ENCODE measurements around the gene BCAP29. TPM values are rescaled to one million over a fixed set of nuclear protein-coding genes. Genes with fewer than 3 reads are reported as not detected.

Gene BCAP29
- total RNA-seq, 1 donor from 2014 or later, result 12.0 TPM

GRCh38 chr7:107581387-107582013 lies 1.5 kb downstream of the BCAP29 start:
- H3K4me3 ChIP-seq (ENCODE audit: low read length in 3 of 3), result peak overlapping the region; percentile 42 to 83 (median 47)
- H3K36me3 ChIP-seq (ENCODE audit: control insufficient read depth in 3 of 3, insufficient read depth in 3 of 3, low read length in 3 of 3), result peaks cover 3 to 14% (median 10%) of the 10 kb centered on the region in 3 donors
- H3K9me3 ChIP-seq (ENCODE audit: control insufficient read depth in 3 of 3, low read length in 3 of 3), result no peaks in the 10 kb centered on the region
- peak overlapping the region; percentile 89 to 94 (median 94) for H3K9ac ChIP-seq (ENCODE audit: low read depth in 1 of 3, low read length in 3 of 3)
- H3K27me3 ChIP-seq (ENCODE audit: control insufficient read depth in 3 of 3, insufficient read depth in 3 of 3, low read length in 3 of 3), result no peaks in the 10 kb centered on the region
- H3K4me1 ChIP-seq (ENCODE audit: control insufficient read depth in 3 of 3, insufficient read depth in 3 of 3, low read length in 3 of 3), result peaks cover 6 to 11% (median 6%) of the 10 kb centered on the region in 3 donors
- H3K27ac ChIP-seq (ENCODE audit: low read depth, low read length), result peak overlapping the region; percentile 92

GRCh38 chr7:107582875-107583274 lies 2.8 kb downstream of the BCAP29 start:
- Histone ChIP-seq H3K27me3 (ENCODE audit: control insufficient read depth in 3 of 3, insufficient read depth in 3 of 3, low read length in 3 of 3) (no peaks in the 10 kb centered on the region), H3K36me3 (ENCODE audit: control insufficient read depth in 3 of 3, insufficient read depth in 3 of 3, low read length in 3 of 3) (peaks cover 3 to 10% (median 10%) of the 10 kb centered on the region in 3 donors), H3K4me3 (ENCODE audit: low read length in 3 of 3) (no peak overlapping the region), H3K27ac (ENCODE audit: low read depth, low read length) (no peak overlapping the region), H3K4me1 (ENCODE audit: control insufficient read depth in 3 of 3, insufficient read depth in 3 of 3, low read length in 3 of 3) (peaks cover 6 to 11% (median 6%) of the 10 kb centered on the region in 3 donors), H3K9me3 (ENCODE audit: control insufficient read depth in 3 of 3, low read length in 3 of 3) (no peaks in the 10 kb centered on the region), H3K9ac (ENCODE audit: low read depth in 1 of 3, low read length in 3 of 3) (no peak overlapping the region)

- Histone ChIP-seq H3K27ac (ENCODE audit: low read depth, low read length) (no peak overlapping the region), H3K4me1 (ENCODE audit: control insufficient read depth in 3 of 3, insufficient read depth in 3 of 3, low read length in 3 of 3) (peaks cover 6 to 11% (median 6%) of the 10 kb centered on the region in 3 donors), H3K9ac (ENCODE audit: low read depth in 1 of 3, low read length in 3 of 3) (no peak overlapping the region), H3K9me3 (ENCODE audit: control insufficient read depth in 3 of 3, low read length in 3 of 3) (no peaks in the 10 kb centered on the region), H3K27me3 (ENCODE audit: control insufficient read depth in 3 of 3, insufficient read depth in 3 of 3, low read length in 3 of 3) (no peaks in the 10 kb centered on the region), H3K4me3 (ENCODE audit: low read length in 3 of 3) (no peak overlapping the region), H3K36me3 (ENCODE audit: control insufficient read depth in 3 of 3, insufficient read depth in 3 of 3, low read length in 3 of 3) (peaks cover 3 to 12% (median 10%) of the 10 kb centered on the region in 3 donors)
Measured at GRCh38 chr7:107584716-107585115, 4.7 kb downstream of the BCAP29 start.

- H3K4me1 ChIP-seq (ENCODE audit: control insufficient read depth in 3 of 3, insufficient read depth in 3 of 3, low read length in 3 of 3), result no peaks in the 10 kb centered on the region
- H3K4me3 ChIP-seq (ENCODE audit: low read length in 3 of 3), result no peak overlapping the region
- no peaks in the 10 kb centered on the region for H3K27me3 ChIP-seq (ENCODE audit: control insufficient read depth in 3 of 3, insufficient read depth in 3 of 3, low read length in 3 of 3)
- no peak overlapping the region for H3K9ac ChIP-seq (ENCODE audit: low read depth in 1 of 3, low read length in 3 of 3)
- H3K36me3 ChIP-seq (ENCODE audit: control insufficient read depth in 3 of 3, insufficient read depth in 3 of 3, low read length in 3 of 3), result peaks cover 3 to 12% (median 10%) of the 10 kb centered on the region in 3 donors
- H3K9me3 ChIP-seq (ENCODE audit: control insufficient read depth in 3 of 3, low read length in 3 of 3), result no peaks in the 10 kb centered on the region
- H3K27ac ChIP-seq (ENCODE audit: low read depth, low read length), result no peak overlapping the region
Measured at GRCh38 chr7:107588529-107589130, 8.6 kb downstream of the BCAP29 start.

- Histone ChIP-seq H3K27ac (ENCODE audit: low read depth, low read length) (no peak overlapping the region), H3K27me3 (ENCODE audit: control insufficient read depth in 3 of 3, insufficient read depth in 3 of 3, low read length in 3 of 3) (no peaks in the 10 kb centered on the region), H3K4me3 (ENCODE audit: low read length in 3 of 3) (no peak overlapping the region), H3K9ac (ENCODE audit: low read depth in 1 of 3, low read length in 3 of 3) (no peak overlapping the region), H3K36me3 (ENCODE audit: control insufficient read depth in 3 of 3, insufficient read depth in 3 of 3, low read length in 3 of 3) (peaks cover 2 to 13% (median 9%) of the 10 kb centered on the region in 3 donors), H3K4me1 (ENCODE audit: control insufficient read depth in 3 of 3, insufficient read depth in 3 of 3, low read length in 3 of 3) (peaks cover 3 to 5% (median 3%) of the 10 kb centered on the region in 3 donors), H3K9me3 (ENCODE audit: control insufficient read depth in 3 of 3, low read length in 3 of 3) (no peaks in the 10 kb centered on the region)
Measured at GRCh38 chr7:107591421-107591820, 11.4 kb downstream of the BCAP29 start.

- Histone ChIP-seq H3K9ac (ENCODE audit: low read depth in 1 of 3, low read length in 3 of 3) (no peak overlapping the region), H3K4me3 (ENCODE audit: low read length in 3 of 3) (no peak overlapping the region), H3K27me3 (ENCODE audit: control insufficient read depth in 3 of 3, insufficient read depth in 3 of 3, low read length in 3 of 3) (no peaks in the 10 kb centered on the region), H3K36me3 (ENCODE audit: control insufficient read depth in 3 of 3, insufficient read depth in 3 of 3, low read length in 3 of 3) (peaks cover 2 to 13% (median 9%) of the 10 kb centered on the region in 3 donors), H3K27ac (ENCODE audit: low read depth, low read length) (no peak overlapping the region), H3K9me3 (ENCODE audit: control insufficient read depth in 3 of 3, low read length in 3 of 3) (no peaks in the 10 kb centered on the region), H3K4me1 (ENCODE audit: control insufficient read depth in 3 of 3, insufficient read depth in 3 of 3, low read length in 3 of 3) (peaks cover 8 to 9% (median 8%) of the 10 kb centered on the region in 3 donors)
Measured at GRCh38 chr7:107592361-107593024, 12.4 kb downstream of the BCAP29 start.

- H3K9ac ChIP-seq (ENCODE audit: low read depth in 1 of 3, low read length in 3 of 3), result no peak overlapping the region
- peaks cover 2 to 13% (median 9%) of the 10 kb centered on the region in 3 donors for H3K36me3 ChIP-seq (ENCODE audit: control insufficient read depth in 3 of 3, insufficient read depth in 3 of 3, low read length in 3 of 3)
- no peak overlapping the region for H3K27ac ChIP-seq (ENCODE audit: low read depth, low read length)
Measured at GRCh38 chr7:107593025-107593410, 13.0 kb downstream of the BCAP29 start.

GRCh38 chr7:107594961-107595737 lies 15.1 kb downstream of the BCAP29 start:
- H3K4me1 ChIP-seq (ENCODE audit: control insufficient read depth in 3 of 3, insufficient read depth in 3 of 3, low read length in 3 of 3), result peaks cover 8 to 9% (median 8%) of the 10 kb centered on the region in 3 donors
- H3K4me3 ChIP-seq (ENCODE audit: low read length in 3 of 3), result no peak overlapping the region
- no peaks in the 10 kb centered on the region for H3K9me3 ChIP-seq (ENCODE audit: control insufficient read depth in 3 of 3, low read length in 3 of 3)
- no peak overlapping the region for H3K9ac ChIP-seq (ENCODE audit: low read depth in 1 of 3, low read length in 3 of 3)
- peak overlapping the region; percentile 16 for H3K27ac ChIP-seq (ENCODE audit: low read depth, low read length)
- no peaks in the 10 kb centered on the region for H3K27me3 ChIP-seq (ENCODE audit: control insufficient read depth in 3 of 3, insufficient read depth in 3 of 3, low read length in 3 of 3)
- peaks cover 2 to 10% (median 9%) of the 10 kb centered on the region in 3 donors for H3K36me3 ChIP-seq (ENCODE audit: control insufficient read depth in 3 of 3, insufficient read depth in 3 of 3, low read length in 3 of 3)

More at GRCh38 chr7:107593025-107593410, 13.0 kb downstream of the BCAP29 start:
- no peaks in the 10 kb centered on the region for H3K27me3 ChIP-seq (ENCODE audit: control insufficient read depth in 3 of 3, insufficient read depth in 3 of 3, low read length in 3 of 3)
- peaks cover 8 to 9% (median 8%) of the 10 kb centered on the region in 3 donors for H3K4me1 ChIP-seq (ENCODE audit: control insufficient read depth in 3 of 3, insufficient read depth in 3 of 3, low read length in 3 of 3)
- H3K4me3 ChIP-seq (ENCODE audit: low read length in 3 of 3), result no peak overlapping the region
- no peaks in the 10 kb centered on the region for H3K9me3 ChIP-seq (ENCODE audit: control insufficient read depth in 3 of 3, low read length in 3 of 3)

GRCh38 chr7:107596881-107597581 lies 17.0 kb downstream of the BCAP29 start:
- Histone ChIP-seq H3K27ac (ENCODE audit: low read depth, low read length) (no peak overlapping the region), H3K9me3 (ENCODE audit: control insufficient read depth in 3 of 3, low read length in 3 of 3) (no peaks in the 10 kb centered on the region), H3K4me1 (ENCODE audit: control insufficient read depth in 3 of 3, insufficient read depth in 3 of 3, low read length in 3 of 3) (peaks cover 8 to 9% (median 8%) of the 10 kb centered on the region in 3 donors), H3K27me3 (ENCODE audit: control insufficient read depth in 3 of 3, insufficient read depth in 3 of 3, low read length in 3 of 3) (no peaks in the 10 kb centered on the region), H3K4me3 (ENCODE audit: low read length in 3 of 3) (no peak overlapping the region), H3K9ac (ENCODE audit: low read depth in 1 of 3, low read length in 3 of 3) (peak overlapping the region in 1 of 3 donors; percentile 7), H3K36me3 (ENCODE audit: control insufficient read depth in 3 of 3, insufficient read depth in 3 of 3, low read length in 3 of 3) (peaks cover 5 to 24% (median 22%) of the 10 kb centered on the region in 3 donors)
